ENCODE results near the gene WNT10A.

The WNT10A gene

GRCh38 chr2:218857371-218858137 lies 23.1 kb upstream of the WNT10A start:
- no peak for DNase-seq (ENCODE audit: low spot score)
- in situ Hi-C loops (cut with MboI; ENCODE audit: low sequenced_read_pairs, unreplicated experiment) = loop anchor here (10.0 kb wide), 1 partner anchor 127 kb away; the partner anchor contains the start of gene FEV
- no peak for TF ChIP-seq CTCF (IDR thresholded peaks at IDR 0.05; ENCODE audit: borderline replicate concordance, control extremely low read depth, extremely low read depth, insufficient read depth, missing control alignments)

DNA sequence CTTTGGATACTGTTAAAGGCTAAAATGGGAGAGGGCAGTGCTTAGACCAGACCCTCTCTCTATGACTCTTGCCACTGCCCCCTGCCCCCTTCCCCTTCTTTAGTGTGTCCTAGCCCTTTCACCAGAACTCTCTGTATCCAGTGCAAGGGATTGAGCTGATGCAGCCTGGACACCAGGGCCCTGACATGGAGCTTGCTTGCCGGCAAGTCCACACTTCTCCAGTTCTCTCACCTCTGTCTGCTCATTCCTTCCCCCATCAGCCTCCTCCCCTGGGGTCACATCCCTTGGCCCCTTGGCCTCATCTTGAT lies 22.6 kb upstream of the WNT10A start:
- in situ Hi-C loops (cut with MboI; ENCODE audit: low sequenced_read_pairs, unreplicated experiment) = loop anchor here (10.0 kb wide), 1 partner anchor 127 kb away; the partner anchor contains the start of gene FEV

DNA sequence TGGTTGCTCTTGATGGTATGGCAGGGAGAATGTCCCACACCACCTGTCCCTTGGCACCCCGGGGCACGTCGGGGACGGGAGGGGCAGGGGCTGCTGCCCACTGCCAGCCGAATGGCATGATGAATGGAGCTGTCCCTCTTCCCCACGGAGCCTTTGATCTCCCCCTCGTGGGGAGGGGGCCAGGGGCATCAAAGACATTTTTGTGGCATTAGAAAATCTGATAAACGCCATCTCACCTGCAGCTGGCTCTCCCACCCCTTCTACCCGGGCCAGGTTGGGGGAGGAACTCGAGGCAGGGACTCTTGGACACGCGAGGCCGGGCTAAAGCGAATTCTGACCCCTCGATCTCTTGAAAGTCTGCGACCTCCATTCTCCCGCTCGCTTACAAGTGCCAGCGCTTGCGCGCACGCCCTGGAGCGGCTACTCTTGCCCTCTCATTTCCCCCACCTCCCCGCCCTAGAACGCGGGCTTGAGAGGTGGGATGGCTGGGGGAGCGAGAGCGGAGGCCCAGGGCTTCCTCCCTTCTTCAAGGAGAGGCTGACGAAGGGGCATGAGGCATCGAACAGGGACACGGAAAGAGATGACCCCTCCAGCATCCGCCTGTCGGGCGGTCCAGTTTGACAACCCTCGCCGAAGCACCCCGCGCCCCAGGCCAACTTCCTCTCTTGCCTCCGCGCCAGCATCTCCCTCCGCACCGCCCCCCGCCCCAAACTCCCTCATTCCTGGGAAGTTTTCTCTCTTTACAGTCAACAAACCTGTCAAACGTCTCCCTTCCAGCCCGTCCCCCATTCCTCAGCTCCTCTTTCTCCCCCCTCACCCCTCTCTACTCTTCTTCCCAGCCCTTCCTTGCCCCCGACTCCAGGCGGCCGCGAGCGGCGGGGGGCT lies 21.7 kb upstream of the WNT10A start:
- DNase-seq (ENCODE audit: low spot score) = no peak
- no peak for TF ChIP-seq CTCF (IDR thresholded peaks at IDR 0.05; ENCODE audit: borderline replicate concordance, control extremely low read depth, extremely low read depth, insufficient read depth, missing control alignments)
- in situ Hi-C loops (cut with MboI; ENCODE audit: low sequenced_read_pairs, unreplicated experiment) = loop anchor here (10.0 kb wide), 1 partner anchor 126 kb away; the partner anchor contains the start of gene FEV

More for the DNA sequence above, 22.6 kb upstream of the WNT10A start:
- no peak for DNase-seq (ENCODE audit: low spot score)
- no peak for TF ChIP-seq CTCF (IDR thresholded peaks at IDR 0.05; ENCODE audit: borderline replicate concordance, control extremely low read depth, extremely low read depth, insufficient read depth, missing control alignments)

GRCh38 chr2:218859556-218859987 lies 21.1 kb upstream of the WNT10A start, which contains the start of gene WNT6:
WNT6 (plus strand) TSS chr2:218859805; CDS start chr2:218860038, 233 bp downstream.
- in situ Hi-C loops (cut with MboI; ENCODE audit: low sequenced_read_pairs, unreplicated experiment) = loop anchor here (10.0 kb wide), 1 partner anchor 125 kb away; the partner anchor contains the start of gene FEV
- DNase-seq (ENCODE audit: low spot score) = no peak
- no peak for TF ChIP-seq CTCF (IDR thresholded peaks at IDR 0.05; ENCODE audit: borderline replicate concordance, control extremely low read depth, extremely low read depth, insufficient read depth, missing control alignments)

- DNase-seq (ENCODE audit: low spot score) = no peak
- TF ChIP-seq CTCF (IDR thresholded peaks at IDR 0.05; ENCODE audit: borderline replicate concordance, control extremely low read depth, extremely low read depth, insufficient read depth, missing control alignments) = no peak
- in situ Hi-C loops (cut with MboI; ENCODE audit: low sequenced_read_pairs, unreplicated experiment) = loop anchor here (10.0 kb wide), 1 partner anchor 125 kb away; the partner anchor contains the start of gene FEV
Observed at GRCh38 chr2:218859988-218860831, 20.4 kb upstream of the WNT10A start.
